Measurements from ENCODE around the gene DOHH.
"Not testable (repeated sequence)": the region's sequence is repeated elsewhere in the genome, so short reads cannot be mapped to it uniquely, and the experiment has no call there.

Gene DOHH

GRCh38 chr19:3518659-3519058, 18.2 kb upstream of the DOHH start:
- no peak for DNase-seq (ENCODE audit: low read depth)

DNA sequence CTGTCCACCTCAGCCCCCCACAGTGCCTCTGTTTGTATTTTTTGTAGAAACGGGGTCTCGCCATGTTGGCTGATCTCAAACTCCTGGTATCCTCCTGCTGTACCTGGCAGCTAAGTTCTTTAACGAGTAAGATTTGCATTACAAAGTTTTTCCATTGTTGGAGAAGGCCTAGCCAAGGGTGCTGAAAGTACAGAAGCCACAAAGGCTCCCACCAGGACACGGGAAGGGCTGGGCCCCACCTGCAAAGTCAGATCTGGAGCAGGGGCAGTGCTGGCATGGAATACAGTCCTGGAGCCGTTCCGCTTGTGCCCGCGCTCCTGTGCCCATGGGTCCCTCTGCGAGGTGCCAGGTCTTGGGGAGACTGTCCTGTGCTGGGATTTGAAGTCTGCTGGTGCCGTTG, 17.8 kb upstream of the DOHH start:
- DNase-seq (ENCODE audit: low read depth): no peak

DNA sequence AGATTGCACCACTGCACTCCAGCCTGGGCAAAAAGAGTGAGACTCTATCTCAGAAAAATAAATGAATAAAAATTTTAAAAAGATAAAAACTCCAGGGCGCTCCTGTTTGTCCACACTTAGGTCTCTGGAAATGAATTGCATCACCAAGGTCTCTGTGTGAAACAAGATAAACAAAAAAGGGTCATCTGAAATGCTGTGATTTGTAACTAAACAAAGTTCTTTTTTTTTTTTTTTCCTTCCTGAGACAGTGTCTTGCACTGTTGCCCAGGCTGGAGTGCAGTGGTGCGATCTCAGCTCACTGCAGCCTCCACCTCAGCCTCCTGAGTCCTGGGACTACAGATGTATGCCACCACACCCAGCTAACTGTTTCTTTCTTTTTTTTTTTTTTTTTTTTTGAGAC, 17.2 kb upstream of the DOHH start:
- no peak for DNase-seq (ENCODE audit: low read depth)

DNA sequence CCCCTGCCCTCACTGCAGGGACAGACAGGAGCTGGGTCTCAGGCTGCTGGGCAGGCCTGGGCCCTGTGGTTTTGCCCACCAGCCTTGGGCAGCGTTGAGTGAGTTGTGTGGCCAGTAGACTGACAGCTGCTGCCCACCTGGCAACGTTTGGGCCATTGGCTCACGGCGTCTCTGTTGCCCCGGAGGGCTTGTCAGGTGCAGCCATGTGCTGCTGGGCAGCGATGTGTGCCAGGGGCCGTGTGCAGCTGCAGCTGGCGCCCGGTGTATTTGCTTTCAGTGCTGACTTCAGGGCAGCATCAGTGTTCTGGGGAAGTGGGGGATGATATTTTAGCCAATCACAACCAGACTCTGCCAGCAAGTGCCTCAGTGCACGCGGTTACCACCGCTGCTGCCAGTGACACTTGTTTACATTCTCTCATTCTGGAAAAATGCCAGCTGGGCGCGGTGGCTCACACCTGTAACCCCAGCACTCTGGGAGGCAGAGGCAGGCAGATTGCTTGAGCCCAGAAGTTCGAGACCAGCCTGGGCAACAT, 16.3 kb upstream of the DOHH start:
- DNase-seq (ENCODE audit: low read depth): no peak

DNA sequence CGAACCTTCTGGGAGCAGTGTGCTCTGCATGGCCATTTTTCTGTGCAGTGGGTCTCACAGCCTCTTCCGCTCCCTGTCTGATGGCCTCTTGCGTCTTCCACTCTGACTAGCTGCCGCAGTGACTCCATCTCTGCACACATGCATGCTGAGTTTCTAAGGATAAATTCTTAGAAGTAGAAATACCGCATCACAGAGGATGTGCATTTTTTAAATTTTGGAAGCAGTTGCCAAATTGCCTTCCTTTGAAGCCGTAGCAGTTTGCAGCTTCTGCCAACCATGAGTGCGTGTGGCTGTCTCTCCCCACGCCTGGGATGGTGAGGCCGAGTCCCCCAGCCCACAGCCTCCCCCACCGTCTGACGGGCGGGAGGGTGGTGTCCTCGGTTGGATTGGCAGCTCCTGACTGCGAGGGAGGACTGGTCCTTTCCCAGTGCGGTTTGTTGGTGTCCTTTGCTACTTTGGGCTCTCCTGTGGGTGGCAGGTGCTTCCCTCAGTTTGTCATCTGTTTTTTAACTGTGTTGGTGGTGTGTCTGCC, 15.5 kb upstream of the DOHH start:
- no peak for DNase-seq (ENCODE audit: low read depth)

GRCh38 chr19:3514930-3515329, 14.5 kb upstream of the DOHH start:
- DNase-seq (ENCODE audit: low read depth): no peak

DNA sequence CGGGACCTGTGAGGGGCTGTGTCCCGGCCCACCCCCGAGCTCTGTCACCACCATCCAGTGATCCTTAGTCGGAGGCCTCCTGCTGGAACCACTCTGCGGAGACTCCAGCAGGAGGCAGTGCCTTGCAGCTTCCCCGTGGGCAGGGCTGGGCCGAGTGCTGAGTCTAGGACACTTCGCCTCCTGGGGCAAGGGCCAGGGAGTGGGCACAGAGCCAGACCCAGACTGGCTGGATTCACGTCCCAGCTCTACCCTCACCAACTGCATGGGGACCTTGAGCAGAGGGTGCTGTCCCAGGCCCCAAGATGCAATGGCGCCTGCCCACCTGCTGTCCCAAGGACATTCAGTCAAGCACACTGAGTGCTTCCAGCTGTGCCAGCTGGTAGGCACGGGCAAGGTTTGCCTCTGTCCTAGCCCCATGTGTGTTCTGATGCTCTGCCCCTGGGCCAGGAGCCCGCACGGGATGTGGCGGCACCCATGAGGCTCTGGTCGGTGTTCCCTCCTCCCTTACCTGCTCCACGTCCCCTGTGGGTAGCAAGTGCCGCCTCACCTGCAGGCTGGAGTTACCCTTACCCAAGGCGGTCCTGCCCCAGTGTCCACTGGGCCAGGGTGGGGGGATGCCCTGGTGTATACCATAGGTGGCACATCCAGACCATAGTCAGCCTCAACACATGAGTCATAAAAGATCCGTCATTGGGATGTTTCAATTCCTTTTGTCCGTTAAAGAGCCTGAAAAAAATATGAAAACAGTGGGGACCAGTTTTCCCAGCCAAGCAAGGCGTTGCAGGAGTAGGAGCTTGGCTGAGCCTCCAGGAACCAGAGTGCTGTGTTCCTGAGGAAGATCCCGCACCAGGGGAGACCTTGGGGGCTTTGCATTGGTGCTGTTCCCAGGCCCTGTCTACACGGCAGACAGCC, 13.0 kb upstream of the DOHH start:
- no peak for DNase-seq (ENCODE audit: low read depth)

DNA sequence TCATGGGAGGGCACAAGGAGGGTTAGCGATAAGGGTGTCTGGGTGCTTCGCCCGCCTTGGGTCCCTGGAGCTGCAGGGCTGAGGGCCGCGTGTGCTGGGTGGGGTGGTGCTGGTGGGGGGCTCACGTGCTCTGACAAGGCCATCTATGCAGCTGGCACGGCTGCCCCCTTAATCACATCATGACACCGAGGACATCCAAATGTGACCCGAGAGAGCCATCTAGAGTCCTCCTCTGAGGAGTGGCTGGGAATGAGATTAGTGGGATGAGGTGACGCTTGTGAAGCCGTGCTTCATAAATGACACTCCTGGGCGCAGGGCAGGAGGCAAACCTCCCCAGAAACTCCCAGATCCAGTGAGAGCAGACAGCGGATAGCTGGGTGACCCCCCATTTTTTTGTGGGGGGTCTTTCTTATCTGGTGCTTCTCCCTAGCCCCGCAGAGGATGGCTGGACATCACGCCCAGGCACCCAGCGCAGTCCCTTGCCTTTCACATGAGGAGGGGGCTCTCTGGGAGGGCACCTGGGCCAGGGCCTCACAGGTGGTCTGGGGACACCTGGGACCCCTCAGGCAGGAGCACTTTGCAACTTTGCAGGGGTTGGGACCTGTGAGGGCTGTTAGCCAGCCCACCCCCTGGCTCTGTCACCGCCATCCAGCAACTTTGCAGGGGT, 12.2 kb upstream of the DOHH start:
- no peak for DNase-seq (ENCODE audit: low read depth)

DNA sequence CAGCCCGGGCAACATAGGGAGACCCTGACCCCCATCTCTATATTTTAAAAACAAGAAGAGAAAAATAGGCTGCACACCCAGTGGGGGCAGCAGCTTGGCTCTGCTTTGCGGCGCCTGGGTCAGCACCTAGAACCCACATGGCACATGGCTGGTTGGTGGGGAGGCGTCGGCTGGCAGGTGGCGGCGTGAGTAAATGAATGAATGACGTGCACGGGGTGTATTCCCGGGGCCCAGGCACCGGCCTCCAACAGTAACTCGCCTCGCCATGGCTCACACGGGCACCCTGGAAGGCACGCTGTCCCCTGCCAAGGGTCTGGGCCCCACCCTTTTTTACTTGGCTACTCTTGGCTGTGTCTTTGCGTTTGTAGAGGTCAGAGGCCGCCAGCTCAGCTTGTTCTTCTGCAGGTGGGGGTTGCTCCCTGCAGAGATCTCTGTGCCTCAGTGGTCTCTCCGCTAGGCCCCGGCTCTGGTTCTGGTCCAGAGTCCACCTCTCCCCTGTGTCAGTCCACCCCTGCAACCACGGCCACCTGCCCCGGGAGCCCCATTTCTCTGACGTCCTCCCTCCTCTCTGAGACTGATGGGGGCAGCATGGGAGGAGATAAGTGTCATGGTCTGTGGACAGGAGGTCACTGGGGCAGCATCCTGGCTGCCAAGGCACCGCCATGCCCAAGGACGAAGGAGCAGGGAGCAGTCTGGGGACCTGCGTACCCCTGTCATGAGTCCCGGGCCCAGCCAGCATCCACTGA, 11.2 kb upstream of the DOHH start:
- DNase-seq (ENCODE audit: low read depth): no peak

- DNase-seq (ENCODE audit: low read depth): no peak
Observed at GRCh38 chr19:3510727-3511126, 10.3 kb upstream of the DOHH start.

DNA sequence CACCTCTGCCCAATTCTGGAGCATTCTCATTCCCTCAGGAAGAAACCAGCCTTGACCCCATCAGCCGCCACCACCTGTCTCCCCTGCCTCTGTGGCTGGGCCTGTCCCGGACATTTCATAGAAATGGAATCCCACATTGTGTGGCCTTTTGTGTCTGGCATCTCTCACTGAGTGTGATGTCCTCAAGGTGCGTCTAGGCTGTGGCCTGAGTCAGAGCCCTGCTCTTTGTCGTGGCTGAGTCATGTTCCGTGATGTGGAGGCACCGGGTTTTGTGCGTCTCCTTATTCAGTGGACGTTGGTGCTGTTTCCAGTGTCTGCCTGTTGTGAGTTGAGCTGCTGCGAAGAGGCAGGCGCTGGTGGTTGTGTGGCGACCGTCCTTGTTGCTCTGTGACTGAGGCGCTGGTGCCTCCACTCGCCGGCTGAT, 9.1 kb upstream of the DOHH start:
- DNase-seq (ENCODE audit: low read depth): no peak

GRCh38 chr19:3508771-3509535, 8.5 kb upstream of the DOHH start:
- DNase-seq (ENCODE audit: low read depth): no peak

DNA sequence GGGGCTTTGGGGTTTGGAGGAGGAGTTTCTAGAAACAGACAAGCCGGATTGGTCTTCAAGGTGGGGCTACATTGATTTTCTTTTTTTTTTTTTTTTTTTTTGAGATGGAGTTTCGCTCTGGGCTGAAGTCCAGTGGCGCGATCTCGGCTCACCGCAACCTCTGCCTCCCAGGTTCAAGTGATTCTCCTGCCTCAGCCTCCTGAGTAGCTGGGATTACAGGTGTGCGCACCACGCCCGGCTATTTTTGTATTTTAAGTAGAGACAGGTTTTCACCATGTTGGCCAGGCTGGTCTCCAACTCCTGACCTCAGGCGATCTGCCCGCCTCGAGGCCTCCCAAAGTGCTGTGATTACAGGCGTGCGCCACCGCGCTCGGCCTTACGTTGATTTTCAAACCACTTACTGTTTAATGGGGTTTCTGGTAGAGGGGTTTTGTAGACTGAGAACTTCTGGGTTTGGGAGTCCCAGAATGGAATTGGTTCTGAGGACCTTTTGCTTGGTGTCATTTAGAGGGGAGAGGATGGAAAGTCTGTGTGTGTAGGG, 7.7 kb upstream of the DOHH start:
- not testable (repeated sequence) for DNase-seq (ENCODE audit: low read depth)

- DNase-seq (ENCODE audit: low read depth): no peak
Observed at GRCh38 chr19:3507371-3508120, 7.1 kb upstream of the DOHH start.

DNA sequence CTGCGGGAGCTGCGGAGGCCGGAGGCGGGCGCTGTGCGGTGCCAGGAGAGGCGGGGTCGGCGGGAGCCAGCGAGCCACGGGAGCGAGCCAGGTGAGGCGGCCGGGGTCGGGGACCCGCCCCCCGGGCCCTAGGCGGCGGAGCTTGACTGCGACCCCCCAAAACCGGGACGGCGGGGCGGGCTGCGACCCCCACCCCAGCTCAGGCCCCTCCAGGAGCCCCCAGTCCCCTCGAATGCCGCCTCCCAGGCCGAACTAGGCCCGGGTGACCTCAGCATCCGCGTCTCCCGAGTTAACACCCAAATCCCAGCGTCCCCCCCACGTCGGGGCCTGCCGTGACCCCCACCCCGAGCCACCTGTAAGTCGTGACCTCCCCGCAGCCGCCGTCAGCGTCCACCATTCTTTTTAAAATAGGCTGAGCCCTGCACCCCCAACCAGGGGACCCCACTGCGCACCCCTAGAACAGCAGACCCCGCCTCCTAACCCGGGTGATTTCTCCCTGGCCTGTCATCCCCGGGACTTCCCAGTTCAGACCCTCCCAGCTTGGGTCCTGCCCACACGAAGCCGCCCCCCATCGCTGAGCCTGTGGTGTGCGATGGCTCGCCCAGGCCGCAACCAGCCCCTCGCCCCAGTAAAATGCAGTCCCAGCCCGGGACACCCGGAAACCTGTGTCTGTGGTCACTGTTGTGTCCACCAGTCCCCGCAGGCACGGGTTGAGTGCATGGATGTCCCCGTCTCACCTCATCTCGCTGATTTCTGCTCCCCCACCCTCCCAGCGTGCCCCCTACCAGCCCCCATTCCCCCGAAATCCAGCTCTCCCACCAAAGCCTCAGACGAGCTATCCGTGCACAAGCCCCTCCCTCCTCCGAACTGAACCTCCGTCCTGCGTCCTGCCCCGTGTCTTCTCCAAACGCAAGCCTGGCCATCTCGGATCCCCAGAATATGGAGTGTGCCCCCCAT, 6.2 kb upstream of the DOHH start:
- no peak for DNase-seq (ENCODE audit: low read depth)

GRCh38 chr19:3505598-3506383, 5.3 kb upstream of the DOHH start, which contains the start of gene FZR1:
Gene FZR1, plus strand, starts transcription at chr19:3506311. Its CDS starts 16,679 bp downstream, at chr19:3522990.
- peak; percentile 96 for DNase-seq (ENCODE audit: low read depth)

- DNase-seq (ENCODE audit: low read depth): no peak
Observed at GRCh38 chr19:3504735-3505134, 4.3 kb upstream of the DOHH start.

GRCh38 chr19:3503036-3503572, 2.6 kb upstream of the DOHH start:
- no peak for DNase-seq (ENCODE audit: low read depth)

Data from CMK (cell line).